Superior temporal gyrus (tissue), 1 donor: ENCODE data around the gene FRYL.
A peak's percentile ranks its signal among the peaks of the same experiment; 100 is the strongest.
"Not testable (repeated sequence)": the region's sequence is repeated elsewhere in the genome, so short reads cannot be mapped to it uniquely, and the experiment has no call there.

Experiments
- DNase-seq: peaks from one replicate; pipeline ENCODE4 v3.0.0-alpha.2; 2016; ENCODE audit errors: extremely low spot score

The FRYL gene

GRCh38 chr4:48490680-48491513 is 289.2 kb downstream of the FRYL start:
- no peak for DNase-seq

GRCh38 chr4:48490012-48490679 is 289.9 kb downstream of the FRYL start, which contains the start of gene ZAR1:
Gene ZAR1 (plus strand): TSS chr4:48490252. CDS start chr4:48490292, 40 bp downstream.
- DNase-seq: no peak

DNA sequence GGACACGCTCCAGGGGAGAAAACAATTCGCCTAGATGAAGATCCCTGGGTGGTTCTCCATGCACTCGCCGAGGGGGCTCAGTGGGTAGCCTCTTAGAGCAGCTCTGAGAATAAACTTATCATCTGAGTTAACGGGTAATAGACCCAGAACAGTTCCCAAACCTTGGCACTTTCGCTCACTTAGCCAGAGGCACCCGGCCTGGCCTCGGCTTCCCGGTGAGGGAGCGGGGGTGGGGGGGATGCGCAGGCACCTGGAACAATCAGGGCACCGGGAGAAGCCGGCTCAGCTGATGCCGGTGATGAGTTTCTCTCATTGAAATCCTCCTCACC is 290.4 kb downstream of the FRYL start:
- DNase-seq: no peak

- no peak for DNase-seq
These were observed 295.4 kb downstream of the FRYL start for GRCh38 chr4:48484494-48485168.

DNA sequence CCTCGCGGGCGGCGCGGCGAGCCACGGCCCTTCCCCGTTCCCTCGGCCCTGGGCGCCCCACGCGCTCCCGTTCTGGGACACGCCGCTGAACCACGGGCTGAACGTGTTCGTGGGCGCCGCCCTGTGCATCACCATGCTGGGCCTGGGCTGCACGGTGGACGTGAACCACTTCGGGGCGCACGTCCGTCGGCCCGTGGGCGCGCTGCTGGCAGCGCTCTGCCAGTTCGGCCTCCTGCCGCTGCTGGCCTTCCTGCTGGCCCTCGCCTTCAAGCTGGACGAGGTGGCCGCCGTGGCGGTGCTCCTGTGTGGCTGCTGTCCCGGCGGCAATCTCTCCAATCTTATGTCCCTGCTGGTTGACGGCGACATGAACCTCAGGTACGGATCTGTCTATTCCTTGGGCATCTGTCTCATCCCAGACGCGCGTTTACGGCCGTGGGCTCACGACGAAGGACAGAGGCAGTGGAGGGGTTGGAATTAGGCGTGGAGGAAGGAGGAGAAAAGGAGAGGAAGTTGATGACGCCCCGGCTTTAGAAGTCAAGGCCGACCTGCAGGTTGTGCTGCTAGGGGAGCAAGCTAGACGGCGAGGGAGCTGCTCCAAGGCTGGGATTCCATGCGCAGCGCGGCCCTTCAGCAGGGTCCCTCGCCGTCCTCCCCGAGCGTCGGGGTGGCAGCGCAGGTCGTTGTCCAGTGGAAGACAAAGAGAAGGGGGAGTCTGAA is 296.1 kb downstream of the FRYL start:
- no peak for DNase-seq

DNA sequence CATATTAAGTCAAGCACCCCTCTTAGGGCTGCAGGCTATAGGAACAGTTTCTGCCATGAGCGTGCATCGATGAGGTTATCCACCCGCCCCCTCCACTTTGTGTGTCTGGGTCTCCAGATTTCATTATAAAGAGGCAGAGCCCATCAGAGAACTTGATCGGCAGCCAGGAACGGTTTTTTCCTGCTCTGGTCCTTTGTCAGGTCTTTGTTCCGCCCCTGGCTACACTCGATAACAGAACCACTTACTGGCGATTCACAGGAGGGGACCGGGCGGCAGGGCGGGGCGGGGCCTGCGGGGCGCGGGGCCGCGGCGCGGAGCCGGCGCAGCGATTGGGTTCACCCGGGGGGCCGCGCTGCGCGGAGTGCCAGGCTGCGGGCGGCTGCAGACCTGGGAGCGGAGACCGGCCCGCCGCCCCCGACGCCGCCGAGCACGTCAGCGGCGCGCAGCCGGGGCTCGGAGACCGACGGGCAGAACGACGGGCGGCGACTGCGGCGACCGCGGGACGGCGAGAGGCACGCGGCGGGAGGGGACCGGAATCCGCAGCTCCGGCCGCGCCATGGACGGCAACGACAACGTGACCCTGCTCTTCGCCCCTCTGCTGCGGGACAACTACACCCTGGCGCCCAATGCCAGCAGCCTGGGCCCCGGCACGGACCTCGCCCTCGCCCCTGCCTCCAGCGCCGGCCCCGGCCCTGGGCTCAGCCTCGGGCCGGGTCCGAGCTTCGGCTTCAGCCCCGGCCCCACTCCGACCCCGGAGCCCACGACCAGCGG is 296.9 kb downstream of the FRYL start, which contains the start of gene SLC10A4:
Gene SLC10A4, plus strand, starts transcription at position 338 of the 771 bp plus-strand sequence. Its CDS starts 219 bp downstream, at position 557.
- no peak for DNase-seq

DNA sequence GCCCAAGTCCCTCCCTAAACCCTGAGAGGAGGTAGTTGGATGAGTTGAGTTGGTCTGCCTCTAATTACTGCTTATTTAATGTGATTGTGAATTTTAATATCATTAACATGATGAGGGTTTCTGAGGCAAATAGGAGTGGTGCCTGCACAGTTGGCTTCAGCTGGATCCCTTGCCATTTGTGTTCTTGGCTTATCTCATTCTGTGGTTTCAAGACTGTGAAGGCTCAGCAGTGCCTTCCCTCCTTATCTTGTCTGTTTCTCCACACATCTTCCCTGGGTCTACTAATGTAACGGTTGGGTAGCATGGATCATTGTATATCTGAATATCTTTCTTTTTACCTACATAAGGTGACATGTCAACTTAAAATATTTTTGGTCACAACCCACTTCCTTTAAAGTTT is 298.5 kb downstream of the FRYL start:
- no peak for DNase-seq

GRCh38 chr4:48478273-48478672 is 301.8 kb downstream of the FRYL start:
- no peak for DNase-seq

DNA sequence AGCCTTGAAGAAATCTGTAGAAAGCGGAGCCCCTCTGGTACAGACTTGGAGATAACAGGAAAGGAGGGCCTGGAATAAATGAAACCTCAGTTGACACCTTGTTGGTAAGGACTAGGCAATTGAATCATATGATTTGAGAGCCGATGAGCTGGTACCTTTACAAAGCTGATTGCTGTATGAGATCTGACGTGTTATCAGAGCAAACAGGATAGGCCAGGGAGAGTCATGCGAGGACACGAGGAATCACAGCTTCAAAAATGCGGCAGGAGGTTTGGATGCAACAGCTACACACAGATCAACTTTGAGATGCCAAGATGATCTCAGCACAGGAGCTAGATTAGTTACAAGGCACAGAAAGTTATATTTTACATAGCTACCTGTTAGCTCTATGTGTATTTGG is 304.3 kb downstream of the FRYL start:
- DNase-seq: no peak

GRCh38 chr4:48472794-48473193 is 307.3 kb downstream of the FRYL start:
- no peak for DNase-seq

DNA sequence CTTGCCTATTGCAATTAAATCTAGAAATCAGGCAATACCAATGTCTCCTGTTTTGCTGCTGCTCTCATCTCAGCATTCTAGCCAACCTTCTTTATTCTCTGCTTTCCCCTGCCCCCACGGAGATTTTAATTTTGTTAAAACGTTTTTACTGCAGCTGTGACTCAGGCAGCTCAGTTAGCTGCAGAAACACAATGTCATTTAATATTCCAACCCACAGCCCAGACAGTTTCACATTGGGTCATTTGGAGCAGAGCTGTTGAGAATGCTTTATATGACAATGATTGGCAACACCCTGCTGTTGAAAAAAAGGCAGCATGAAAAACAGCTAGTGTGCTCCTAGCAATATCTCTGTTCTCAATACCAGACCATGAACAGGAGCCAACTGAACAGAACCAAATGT is 309.5 kb downstream of the FRYL start:
- peak; percentile 67 for DNase-seq

- DNase-seq: no peak
These were observed 309.9 kb downstream of the FRYL start for GRCh38 chr4:48470137-48470536.

DNA sequence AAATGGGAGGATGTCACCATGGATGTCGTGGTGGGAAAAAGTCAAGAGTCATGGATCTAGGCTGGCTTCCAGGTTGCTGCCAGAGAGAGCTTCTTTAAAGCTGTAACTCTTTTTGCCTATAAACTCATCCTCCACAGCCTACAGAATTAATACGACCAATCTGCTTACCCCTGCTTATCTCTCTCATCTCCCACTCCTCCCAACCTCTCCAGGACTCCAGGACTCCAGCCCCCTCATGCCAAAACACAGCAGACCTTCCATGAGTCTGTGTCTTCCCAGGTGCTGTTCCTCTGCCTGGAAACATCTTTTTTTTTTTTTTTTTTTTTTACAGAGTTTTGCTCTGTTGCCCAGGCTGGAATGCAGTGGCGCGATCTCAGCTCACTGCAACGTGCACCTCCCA is 312.2 kb downstream of the FRYL start:
- DNase-seq: no peak

DNA sequence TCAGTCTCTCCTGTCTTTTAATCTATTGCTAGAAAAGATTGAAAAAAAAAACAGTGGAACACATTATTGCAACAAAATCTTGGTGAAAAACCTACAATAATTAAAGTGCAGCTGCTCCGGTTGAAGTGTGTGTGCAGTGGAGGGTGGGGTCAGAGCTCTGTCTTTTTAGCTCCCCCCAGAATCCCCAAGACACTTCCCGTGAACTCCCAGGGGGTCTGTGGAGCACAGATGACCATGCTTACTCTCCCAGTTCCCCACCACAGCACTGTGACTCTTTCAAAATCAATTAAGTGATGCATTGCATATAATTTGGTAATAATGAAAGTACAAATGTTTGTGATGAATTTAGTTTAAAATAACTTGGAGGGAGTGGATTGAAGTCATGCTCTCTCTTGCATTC is 312.6 kb downstream of the FRYL start:
- no peak for DNase-seq

GRCh38 chr4:48462363-48462762 is 317.7 kb downstream of the FRYL start:
- DNase-seq: no peak

DNA sequence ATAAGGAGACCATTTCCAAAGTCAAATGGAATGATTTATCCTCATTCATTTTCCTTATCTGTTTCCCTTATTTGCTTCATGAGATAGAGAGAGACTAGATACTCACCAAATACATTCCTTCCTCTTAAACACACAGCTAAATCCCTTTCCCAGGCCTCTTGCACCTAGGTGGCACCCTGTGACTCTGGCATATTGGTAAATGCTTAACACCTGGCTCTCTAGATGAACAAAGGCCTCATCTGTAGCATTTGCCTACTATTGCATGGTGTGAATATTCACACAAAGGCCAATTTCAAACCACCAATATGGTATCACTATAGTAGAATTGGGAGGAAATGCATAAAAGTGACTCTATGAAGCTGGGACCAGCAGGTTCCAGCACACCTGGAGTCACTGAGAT is 319.1 kb downstream of the FRYL start:
- no peak for DNase-seq

- no peak for DNase-seq
These were observed 325.5 kb downstream of the FRYL start for GRCh38 chr4:48454591-48454990.

DNA sequence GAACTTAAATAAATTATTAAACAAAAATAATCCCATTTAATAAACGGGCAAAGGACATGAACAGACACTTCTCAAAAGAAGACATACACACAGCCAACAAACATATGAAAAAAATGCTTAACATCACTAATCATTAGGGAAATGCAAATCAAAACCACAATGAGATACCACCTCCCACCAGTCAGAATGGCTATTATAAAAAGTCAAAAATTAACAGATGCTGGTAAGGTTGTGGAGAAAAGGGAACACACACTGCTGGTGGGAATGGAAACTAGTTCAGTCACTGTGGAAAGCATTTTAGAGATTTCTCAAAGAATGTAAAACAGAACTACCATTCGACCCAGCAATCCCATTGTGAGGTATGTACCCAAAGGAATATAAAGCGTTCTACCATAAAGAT is 328.4 kb downstream of the FRYL start:
- not testable (repeated sequence) for DNase-seq

DNA sequence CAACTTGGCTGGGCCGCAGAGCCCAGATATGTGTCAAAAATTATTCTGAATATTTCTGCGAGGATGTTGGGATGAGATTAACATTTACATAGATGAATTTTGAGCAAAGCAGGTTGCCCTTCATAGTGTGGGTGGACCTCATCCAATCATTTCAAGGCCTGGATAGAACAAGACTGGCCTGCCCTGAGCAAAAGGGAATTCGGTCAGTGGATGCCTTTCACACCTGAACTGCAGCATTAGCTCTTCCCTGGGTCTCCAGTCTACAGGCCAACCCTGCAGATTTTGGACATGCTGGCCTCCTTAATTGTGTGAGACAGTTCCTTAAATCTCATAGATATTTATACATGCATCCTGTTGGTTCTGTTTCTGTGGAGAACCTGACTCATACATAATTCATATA is 329.3 kb downstream of the FRYL start:
- DNase-seq: no peak

- no peak for DNase-seq
These were observed 330.9 kb downstream of the FRYL start for GRCh38 chr4:48449151-48449550.
